ENCODE results near the gene ERFE.

- TF ChIP-seq CTCF (IDR thresholded peaks at IDR 0.05) (no peak), POLR2A (IDR thresholded peaks at IDR 0.05) (no peak)
Measured at GRCh38 chr2:238134393-238134785, 24.4 kb upstream of the ERFE start.
